Measurements from ENCODE around the gene FBF1. TPM values are rescaled to one million over a fixed set of nuclear protein-coding genes. Genes with fewer than 3 reads are reported as not detected.

Gene FBF1
- total and polyA plus RNA-seq, 9 donors: 3.0 to 14.9 (median 9.4) TPM

GRCh38 chr17:75861927-75862317 lies 78.9 kb downstream of the FBF1 start:
- H3K27me3 ChIP-seq: no peaks in the 10 kb centered on the region
- no peak overlapping the region for H3K4me3 ChIP-seq
- H3K9me3 ChIP-seq: no peaks in the 10 kb centered on the region
- no peak overlapping the region for H3K27ac ChIP-seq
- WGBS, 3 donors: 75 to 78% (median 78%) methylated on average over 9 of the region's 9 CpGs
- intact Hi-C loops (cut with DNase I): no loop called here
- no peak for TF ChIP-seq POLR2A (IDR thresholded peaks at IDR 0.05)
- no peak for TF ChIP-seq EP300 (IDR thresholded peaks at IDR 0.05)
- no peak for TF ChIP-seq CTCF (IDR thresholded peaks at IDR 0.05)
- no peak for DNase-seq
- no peaks in the 10 kb centered on the region for H3K4me1 ChIP-seq (ENCODE audit: insufficient read depth)
- no peaks in the 10 kb centered on the region for H3K36me3 ChIP-seq

Other genes starting within 250 kb of the FBF1 start
- gene ITGB4, start 219.6 kb downstream of the FBF1 start, total RNA-seq: 10 to 100 TPM in 5 of 7 donors, 1 to 10 TPM in 2; 6.3 to 55.6 (median 22.5) TPM
- 1 to 10 TPM; 3.3 to 6.0 TPM for gene ITGB4, start 219.6 kb downstream of the FBF1 start, polyA plus RNA-seq
- 10 to 100 TPM; 17.5 to 35.1 (median 27.6) TPM for gene GALK1, start 175.8 kb downstream of the FBF1 start, total RNA-seq
- gene GALK1, start 175.8 kb downstream of the FBF1 start, polyA plus RNA-seq: 10 to 100 TPM in 1 of 2 donors, under 1 TPM in 1; 0.33 to 22.6 TPM
- 10 to 100 TPM; 27.5 to 58.1 (median 40.8) TPM for gene UNK, start 156.2 kb downstream of the FBF1 start, total RNA-seq
- 10 to 100 TPM; 12.7 to 34.9 TPM for gene UNK, start 156.2 kb downstream of the FBF1 start, polyA plus RNA-seq
- gene UNC13D, start 96.6 kb downstream of the FBF1 start, total RNA-seq: 10 to 100 TPM; 10.7 to 24.9 (median 14.1) TPM
- gene UNC13D, start 96.6 kb downstream of the FBF1 start, polyA plus RNA-seq: 10 to 100 TPM in 1 of 2 donors, 1 to 10 TPM in 1; 8.9 to 17.1 TPM
- gene WBP2, start 85.7 kb downstream of the FBF1 start, total RNA-seq: 100 to 1,000 TPM in 3 of 7 donors, 10 to 100 TPM in 4; 48.5 to 131 (median 92.7) TPM
- gene WBP2, start 85.7 kb downstream of the FBF1 start, polyA plus RNA-seq: 100 to 1,000 TPM; 118 to 184 TPM
- 10 to 100 TPM in 6 of 7 donors, 1 to 10 TPM in 1; 7.2 to 38.3 (median 18.6) TPM for gene TRIM47, start 62.5 kb downstream of the FBF1 start, total RNA-seq
- 10 to 100 TPM; 10.1 to 11.5 TPM for gene TRIM47, start 62.5 kb downstream of the FBF1 start, polyA plus RNA-seq
- gene TRIM65, start 44.1 kb downstream of the FBF1 start, total RNA-seq: 10 to 100 TPM; 17.3 to 28.0 (median 24.3) TPM
- gene TRIM65, start 44.1 kb downstream of the FBF1 start, polyA plus RNA-seq: 10 to 100 TPM; 10.4 to 18.5 TPM
- 10 to 100 TPM; 30.4 to 93.0 (median 83.4) TPM for gene MRPL38, start 36.2 kb downstream of the FBF1 start, total RNA-seq
- 10 to 100 TPM; 14.5 to 51.4 TPM for gene MRPL38, start 36.2 kb downstream of the FBF1 start, polyA plus RNA-seq
- 10 to 100 TPM; 20.1 to 53.0 (median 41.1) TPM for gene ACOX1, start 38.1 kb upstream of the FBF1 start, total RNA-seq
- gene ACOX1, start 38.1 kb upstream of the FBF1 start, polyA plus RNA-seq: 10 to 100 TPM; 10.6 to 24.6 TPM
- gene TEN1, start 38.2 kb upstream of the FBF1 start, total RNA-seq: 10 to 100 TPM in 5 of 7 donors, 1 to 10 TPM in 2; 7.4 to 16.3 (median 10.5) TPM
- 10 to 100 TPM in 1 of 2 donors, 1 to 10 TPM in 1; 6.1 to 18.1 TPM for gene TEN1, start 38.2 kb upstream of the FBF1 start, polyA plus RNA-seq
- 1 to 10 TPM; 1.3 to 8.5 (median 5.5) TPM for gene CDK3, start 59.8 kb upstream of the FBF1 start, total RNA-seq
- gene CDK3, start 59.8 kb upstream of the FBF1 start, polyA plus RNA-seq: 10 to 100 TPM in 1 of 2 donors, 1 to 10 TPM in 1; 3.6 to 10.8 TPM
- gene EVPL, start 86.3 kb upstream of the FBF1 start, total RNA-seq: 1 to 10 TPM in 5 of 7 donors, under 1 TPM in 2; 0.33 to 7.2 (median 1.0) TPM
- gene EVPL, start 86.3 kb upstream of the FBF1 start, polyA plus RNA-seq: under 1 TPM; 0.15 TPM
- 10 to 100 TPM; 33.0 to 83.2 (median 70.9) TPM for gene SRP68, start 131.5 kb upstream of the FBF1 start, total RNA-seq
- 100 to 1,000 TPM in 1 of 2 donors, 10 to 100 TPM in 1; 47.3 to 101 TPM for gene SRP68, start 131.5 kb upstream of the FBF1 start, polyA plus RNA-seq
- gene GALR2, start 133.7 kb upstream of the FBF1 start, total RNA-seq: under 1 TPM in 1 of 7 donors, not detected in 6; 0.34 TPM
- gene GALR2, start 133.7 kb upstream of the FBF1 start, polyA plus RNA-seq: not detected
- gene ZACN, start 138.1 kb upstream of the FBF1 start, total RNA-seq: under 1 TPM in 3 of 7 donors, not detected in 4; 0.10 to 0.52 (median 0.34) TPM
- 1 to 10 TPM in 1 of 2 donors, not detected in 1; 1.1 TPM for gene ZACN, start 138.1 kb upstream of the FBF1 start, polyA plus RNA-seq
- gene EXOC7, start 162.7 kb upstream of the FBF1 start, total RNA-seq: 100 to 1,000 TPM in 5 of 7 donors, 10 to 100 TPM in 2; 46.9 to 121 (median 115) TPM
- 10 to 100 TPM; 54.0 to 94.8 TPM for gene EXOC7, start 162.7 kb upstream of the FBF1 start, polyA plus RNA-seq
- 100 to 1,000 TPM in 1 of 7 donors, 1 to 10 TPM in 4, under 1 TPM in 1, not detected in 1; 0.28 to 168 (median 6.9) TPM for gene FOXJ1, start 200.2 kb upstream of the FBF1 start, total RNA-seq
- under 1 TPM in 1 of 2 donors, not detected in 1; 0.23 TPM for gene FOXJ1, start 200.2 kb upstream of the FBF1 start, polyA plus RNA-seq